Natural killer cell (primary cell): ENCODE measurements around the gene HOMER2. TPM values are rescaled to one million over a fixed set of nuclear protein-coding genes. Genes with fewer than 3 reads are reported as not detected.

Experiments
- ATAC-seq, 3 donors: fragments of 150-1000 bp in 2 of 3; fragments of 200-7000 bp in 1 of 3; cut with Tn5 transposase; 1 replicate in 1 of 3; 2 replicates in 2 of 3; pipeline ENCODE4 v1.10.0; 2021; ENCODE audit warnings: mild to moderate bottlenecking in 2 of 3, moderate library complexity in 2 of 3
- DNase-seq, 2 donors: peaks; one replicate each; pipeline versions ENCODE4 v3.0.0 to v3.0.0-alpha.2; 2013 to 2021; ENCODE audit warnings: mixed read lengths in 1 of 2
- H3K27ac ChIP-seq: one replicate; pipeline ENCODE4 v1.5.1; 2013; ENCODE audit warnings: mild to moderate bottlenecking, low read length
- H3K27me3 ChIP-seq: one replicate; pipeline ENCODE4 v1.6.1; 2013; ENCODE audit warnings: low read length; ENCODE audit not compliant: control insufficient read depth, insufficient read depth
- H3K36me3 ChIP-seq: one replicate; pipeline ENCODE4 v1.6.1; 2013; ENCODE audit warnings: low read length; ENCODE audit not compliant: control insufficient read depth, insufficient read depth
- H3K4me1 ChIP-seq: one replicate; pipeline ENCODE4 v1.6.1; 2013; ENCODE audit warnings: low read length; ENCODE audit not compliant: control insufficient read depth, insufficient read depth
- H3K4me3 ChIP-seq: one replicate; pipeline ENCODE4 v1.5.1; 2013; ENCODE audit warnings: low read length
- H3K9me3 ChIP-seq: one replicate; pipeline ENCODE4 v1.6.1; 2013; ENCODE audit warnings: low read length; ENCODE audit not compliant: control insufficient read depth, insufficient read depth
- H3K27ac Mint-ChIP-seq, 2 donors: one replicate each; pipeline ENCODE4 v1.8.0; 2022; ENCODE audit warnings: mild to moderate bottlenecking in 2 of 2, mixed read lengths in 2 of 2, moderate library complexity in 1 of 2
- H3K27me3 Mint-ChIP-seq, 2 donors: one replicate each; pipeline ENCODE4 v1.8.0; 2022; ENCODE audit warnings: low read depth in 2 of 2, mixed read lengths in 2 of 2
- H3K36me3 Mint-ChIP-seq: one replicate; pipeline ENCODE4 v1.8.0; 2022; ENCODE audit warnings: mixed read lengths
- H3K4me1 Mint-ChIP-seq, 2 donors: one replicate each; pipeline ENCODE4 v1.8.0; 2022; ENCODE audit warnings: mixed read lengths in 2 of 2
- H3K4me3 Mint-ChIP-seq: one replicate; pipeline ENCODE4 v1.8.0; 2022; ENCODE audit warnings: mild to moderate bottlenecking, moderate library complexity, mixed read lengths
- H3K9me3 Mint-ChIP-seq, 2 donors: one replicate each; pipeline ENCODE4 v1.8.0; 2022; ENCODE audit warnings: mixed read lengths in 2 of 2
- CTCF ChIP-seq: fragments of 200-600 bp; IDR thresholded peaks from one replicate; pipeline ENCODE4 v1.8.0; 2022; ENCODE audit warnings: antibody characterized with exemption
- WGBS: methylation state at CpG from one replicate; pipeline ENCODE4 v1.1.7; 2013; ENCODE audit warnings: missing lambda C conversion rate; ENCODE audit not compliant: insufficient coverage; 5-methylcytosine and 5-hydroxymethylcytosine counted together
- intact Hi-C: fragments of 100-400 bp; cut with micrococcal nuclease; formaldehyde crosslinking; loops from one replicate; pipeline ENCODE4 v1.14.2; 2022
- total RNA-seq, 4 donors: library from RNA; stranded (reverse); fragments of 120-200 nt in 1 of 4; gene quantifications; one replicate each; pipeline versions ENCODE4 v1.2.3 to v1.2.4, GENCODE V29; 2013 to 2022

The HOMER2 gene
- total RNA-seq, 3 donors from 2014 or later (not counting 1 experiment from before 2014, with no cell fraction given), result 3.6 to 7.0 (median 4.0) TPM

GRCh38 chr15:82846621-82847020 lies 105.9 kb downstream of the HOMER2 start:
- DNase-seq (no peak), ATAC-seq (no peak)
- Mint-ChIP-seq H3K4me1 (peaks cover 16 to 19% of the 10 kb centered on the region in 2 donors), H3K9me3 (no peaks in the 10 kb centered on the region), H3K4me3 (no peak overlapping the region), H3K27ac (no peak overlapping the region), H3K36me3 (no peaks in the 10 kb centered on the region), H3K27me3 (no peaks in the 10 kb centered on the region)
- Histone ChIP-seq H3K9me3 (no peaks in the 10 kb centered on the region), H3K27ac (no peak overlapping the region), H3K4me3 (no peak overlapping the region), H3K4me1 (peaks cover 14% of the 10 kb centered on the region), H3K27me3 (no peaks in the 10 kb centered on the region), H3K36me3 (no peaks in the 10 kb centered on the region)
- TF ChIP-seq CTCF, result no peak
- 88% methylated on average over 3 of the region's 4 CpGs for WGBS
- intact Hi-C loops, result no loop called here

GRCh38 chr15:82845686-82846085 lies 106.8 kb downstream of the HOMER2 start:
- no peak overlapping the region for H3K4me3 Mint-ChIP-seq
- Histone ChIP-seq H3K4me1 (peaks cover 14% of the 10 kb centered on the region), H3K9me3 (no peaks in the 10 kb centered on the region), H3K4me3 (no peak overlapping the region), H3K27me3 (no peaks in the 10 kb centered on the region), H3K27ac (no peak overlapping the region), H3K36me3 (no peaks in the 10 kb centered on the region)
- no peaks in the 10 kb centered on the region for H3K9me3 Mint-ChIP-seq
- DNase-seq, result no peak
- H3K36me3 Mint-ChIP-seq, result no peaks in the 10 kb centered on the region
- TF ChIP-seq CTCF, result no peak
- peaks cover 16 to 19% of the 10 kb centered on the region in 2 donors for H3K4me1 Mint-ChIP-seq
- ATAC-seq, result no peak
- H3K27ac Mint-ChIP-seq, result no peak overlapping the region
- no peaks in the 10 kb centered on the region for H3K27me3 Mint-ChIP-seq
- intact Hi-C loops, result no loop called here
- WGBS, result 70% methylated on average over 7 of the region's 7 CpGs

GRCh38 chr15:82843566-82843965 lies 109.0 kb downstream of the HOMER2 start:
- WGBS, result 56% methylated on average over 1 of the region's 3 CpGs
- Histone ChIP-seq H3K27ac (no peak overlapping the region), H3K36me3 (no peaks in the 10 kb centered on the region), H3K27me3 (no peaks in the 10 kb centered on the region), H3K9me3 (no peaks in the 10 kb centered on the region), H3K4me3 (no peak overlapping the region), H3K4me1 (peaks cover 3% of the 10 kb centered on the region)
- DNase-seq (no peak), ATAC-seq (no peak)
- no peak overlapping the region for H3K4me3 Mint-ChIP-seq
- no peaks in the 10 kb centered on the region for H3K27me3 Mint-ChIP-seq
- intact Hi-C loops, result no loop called here
- TF ChIP-seq CTCF, result no peak
- no peaks in the 10 kb centered on the region for H3K9me3 Mint-ChIP-seq
- H3K27ac Mint-ChIP-seq, result no peak overlapping the region
- no peaks in the 10 kb centered on the region for H3K36me3 Mint-ChIP-seq
- peaks cover 8% of the 10 kb centered on the region in 2 donors for H3K4me1 Mint-ChIP-seq

- Histone ChIP-seq H3K9me3 (no peaks in the 10 kb centered on the region), H3K4me1 (peaks cover 3% of the 10 kb centered on the region), H3K27me3 (no peaks in the 10 kb centered on the region), H3K4me3 (no peak overlapping the region), H3K27ac (no peak overlapping the region), H3K36me3 (peaks cover 21% of the 10 kb centered on the region)
- H3K4me1 Mint-ChIP-seq, result peaks cover 16 to 20% of the 10 kb centered on the region in 2 donors
- H3K27me3 Mint-ChIP-seq, result no peaks in the 10 kb centered on the region
- no peak overlapping the region for H3K4me3 Mint-ChIP-seq
- no peak for TF ChIP-seq CTCF
- WGBS, result 100% methylated on average over 2 of the region's 4 CpGs
- DNase-seq, result no peak
- peaks cover 22% of the 10 kb centered on the region for H3K36me3 Mint-ChIP-seq
- H3K9me3 Mint-ChIP-seq, result no peaks in the 10 kb centered on the region
- intact Hi-C loops, result no loop called here
- ATAC-seq, result no peak
- no peak overlapping the region for H3K27ac Mint-ChIP-seq
Observed at GRCh38 chr15:82840166-82840565, 112.4 kb downstream of the HOMER2 start.
